Measurements from ENCODE around the gene AXL. TPM values are rescaled to one million over a fixed set of nuclear protein-coding genes. Genes with fewer than 3 reads are reported as not detected.

The AXL gene
- total and polyA plus RNA-seq, 7 donors: 3.3 to 13.6 (median 8.4) TPM

DNA sequence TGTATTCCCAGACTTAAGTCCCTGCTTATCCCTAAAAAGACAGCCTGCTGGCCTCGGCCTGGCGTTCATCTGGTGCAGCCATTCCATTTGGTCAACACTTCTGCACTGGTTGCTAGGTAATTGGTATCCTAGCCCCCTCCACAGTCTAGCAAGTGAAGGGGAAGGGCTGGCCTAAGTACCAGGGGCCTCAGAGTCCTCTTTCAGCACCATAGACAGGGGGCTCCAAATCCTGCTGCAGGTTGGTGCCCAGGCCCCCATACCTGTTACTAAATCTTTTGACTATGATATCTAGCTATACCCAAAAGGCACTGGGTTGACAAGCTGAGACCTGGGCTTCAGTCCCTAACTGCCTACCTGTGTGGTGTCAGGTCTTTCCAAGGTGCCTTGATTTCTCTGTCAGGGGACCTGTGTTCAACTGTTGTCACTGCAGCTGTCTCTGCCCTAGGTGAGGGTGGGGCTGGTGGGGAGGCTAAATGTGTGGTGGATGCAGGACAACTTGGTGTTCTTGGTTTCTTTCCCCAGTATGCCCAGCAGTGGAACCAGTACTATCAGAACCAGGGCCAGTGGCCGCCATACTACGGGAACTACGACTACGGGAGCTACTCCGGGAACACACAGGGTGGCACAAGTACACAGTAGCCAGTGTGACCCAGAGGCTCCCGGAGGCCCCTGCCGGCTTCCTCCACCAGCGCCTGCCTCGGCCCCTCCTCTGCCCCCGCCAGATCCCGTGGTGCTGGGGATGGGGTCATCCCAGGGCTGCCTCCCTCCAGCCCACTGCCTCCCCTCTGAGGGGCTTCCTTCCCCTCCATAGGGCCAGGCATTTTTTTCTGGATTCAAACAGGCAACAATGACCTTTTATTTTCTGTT lies 87.1 kb downstream of the AXL start:
- H3K36me3 ChIP-seq (ENCODE audit: insufficient read depth in 1 of 2, low read depth in 1 of 2): peaks cover 12 to 68% of the 10 kb centered on the region in 2 donors
- H3K9me3 ChIP-seq: no peaks in the 10 kb centered on the region
- no peak overlapping the region for H3K4me3 ChIP-seq
- no peak for DNase-seq
- H3K27ac ChIP-seq: peak overlapping the region; percentile 16
- peaks cover 21% of the 10 kb centered on the region for H3K4me1 ChIP-seq
- H3K27me3 ChIP-seq (ENCODE audit: insufficient read depth in 3 of 3, low read length in 2 of 3): no peaks in the 10 kb centered on the region
- no peak for ATAC-seq
- WGBS, 3 donors: 68 to 79% (median 77%) methylated on average over 12 to 13 of the region's 13 CpGs
- intact Hi-C loops (cut with DNase I): loop anchor here (5.0 kb wide), 3 partner anchors 39 to 131 kb away; partner anchors contain the start of gene DMAC2 (in 1 of the 2)
- TF ChIP-seq CTCF (IDR thresholded peaks at IDR 0.05): no peak

- 58 to 66% (median 64%) methylated on average over 8 of the region's 8 CpGs for WGBS, 3 donors
- H3K36me3 ChIP-seq (ENCODE audit: insufficient read depth in 1 of 2, low read depth in 1 of 2): peaks cover 12 to 60% of the 10 kb centered on the region in 2 donors
- peaks cover 32% of the 10 kb centered on the region for H3K4me1 ChIP-seq
- peak overlapping the region; percentile 93 for H3K27ac ChIP-seq
- no peaks in the 10 kb centered on the region for H3K27me3 ChIP-seq (ENCODE audit: insufficient read depth in 3 of 3, low read length in 2 of 3)
- ATAC-seq: no peak
- TF ChIP-seq CTCF (IDR thresholded peaks at IDR 0.05): no peak
- H3K9me3 ChIP-seq: no peaks in the 10 kb centered on the region
- intact Hi-C loops (cut with DNase I): loop anchor here (5.0 kb wide), 3 partner anchors 40 to 130 kb away; partner anchors contain the start of gene DMAC2 (in 1 of the 2)
- no peak overlapping the region for H3K4me3 ChIP-seq
- no peak for DNase-seq
Observed at GRCh38 chr19:41307090-41307875, 88.3 kb downstream of the AXL start.

DNA sequence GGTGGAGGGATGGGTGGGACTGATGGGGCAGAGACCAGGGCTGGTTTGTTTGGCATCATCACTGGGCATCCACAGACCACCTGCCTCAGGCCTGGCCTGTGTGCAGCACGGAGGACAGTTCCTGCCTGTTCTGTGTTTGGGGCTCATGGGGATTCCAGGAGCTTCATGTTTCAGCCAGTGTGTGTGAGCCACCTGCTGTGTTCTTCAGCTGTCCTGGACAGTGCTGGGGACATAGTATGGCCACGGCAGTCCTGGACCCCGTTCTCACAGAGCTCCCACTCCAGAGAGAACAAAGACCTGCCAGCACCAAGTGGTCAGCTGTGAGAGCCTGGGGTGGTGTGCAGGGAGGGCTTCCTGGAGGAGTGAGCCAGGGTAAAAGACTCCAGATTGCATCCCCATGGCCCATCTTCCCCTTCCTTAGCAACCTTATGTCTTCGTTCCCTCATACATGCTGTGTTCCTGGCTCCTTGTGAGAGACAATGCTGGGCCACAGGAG lies 89.0 kb downstream of the AXL start:
- Histone ChIP-seq H3K27me3 (ENCODE audit: insufficient read depth in 3 of 3, low read length in 2 of 3) (no peaks in the 10 kb centered on the region), H3K4me1 (peaks cover 34% of the 10 kb centered on the region), H3K9me3 (no peaks in the 10 kb centered on the region), H3K4me3 (peak overlapping the region; percentile 83), H3K36me3 (ENCODE audit: insufficient read depth in 1 of 2, low read depth in 1 of 2) (peaks cover 10 to 60% of the 10 kb centered on the region in 2 donors), H3K27ac (peak overlapping the region; percentile 93)
- TF ChIP-seq CTCF (IDR thresholded peaks at IDR 0.05): no peak
- ATAC-seq: peak; percentile 1 to 11 (median 2)
- 10 to 15% (median 14%) methylated on average over 4 of the region's 4 CpGs for WGBS, 3 donors
- intact Hi-C loops (cut with DNase I): loop anchor here (2.0 to 5.0 kb wide), 6 partner anchors 41 to 181 kb away; partner anchors contain the start of genes DMAC2 (in 1 of the 2) and HNRNPUL1 (in 1 of the 2)
- DNase-seq: no peak

GRCh38 chr19:41308450-41309179 lies 89.6 kb downstream of the AXL start:
- Histone ChIP-seq H3K27me3 (ENCODE audit: insufficient read depth in 3 of 3, low read length in 2 of 3) (no peaks in the 10 kb centered on the region), H3K36me3 (ENCODE audit: insufficient read depth in 1 of 2, low read depth in 1 of 2) (peaks cover 9 to 60% of the 10 kb centered on the region in 2 donors), H3K4me1 (peaks cover 34% of the 10 kb centered on the region), H3K9me3 (no peaks in the 10 kb centered on the region), H3K27ac (peak overlapping the region; percentile 93), H3K4me3 (peak overlapping the region; percentile 83)
- TF ChIP-seq CTCF (IDR thresholded peaks at IDR 0.05): peak; percentile 99
- 14 to 21% (median 17%) methylated on average over 7 to 8 of the region's 8 CpGs for WGBS, 3 donors
- peak; percentile 69 to 79 (median 74) for ATAC-seq
- peak; percentile 93 to 97 for DNase-seq
- intact Hi-C loops (cut with DNase I): loop anchor here (2.0 to 5.0 kb wide), 6 partner anchors 41 to 182 kb away; partner anchors contain the start of genes DMAC2 (in 1 of the 2) and HNRNPUL1 (in 1 of the 2)

All from psoas muscle (tissue), 8 donors.